Measurements from ENCODE around the gene SLC19A1.

SLC19A1 gene

GRCh38 chr21:45576838-45577737 is 34.8 kb upstream of the SLC19A1 start:
- H3K27ac ChIP-seq: no peak overlapping the region
- TF ChIP-seq ZFX (IDR thresholded peaks at IDR 0.05) (no peak), CTCF (conservative IDR thresholded peaks at IDR 0.05) (no peak)

GRCh38 chr21:45575993-45576837 is 34.0 kb upstream of the SLC19A1 start:
- H3K27ac ChIP-seq: no peak overlapping the region
- TF ChIP-seq ZFX (IDR thresholded peaks at IDR 0.05) (no peak), CTCF (conservative IDR thresholded peaks at IDR 0.05) (no peak)

- TF ChIP-seq ZFX (IDR thresholded peaks at IDR 0.05) (no peak), CTCF (conservative IDR thresholded peaks at IDR 0.05) (no peak)
These were observed 33.2 kb upstream of the SLC19A1 start for GRCh38 chr21:45575304-45575992.

GRCh38 chr21:45574691-45575090 is 32.5 kb upstream of the SLC19A1 start:
- TF ChIP-seq CTCF (conservative IDR thresholded peaks at IDR 0.05): no peak
- TF ChIP-seq ZFX (IDR thresholded peaks at IDR 0.05): no peak
- no peak overlapping the region for H3K27ac ChIP-seq

More at GRCh38 chr21:45575304-45575992, 33.2 kb upstream of the SLC19A1 start:
- no peak overlapping the region for H3K27ac ChIP-seq

- TF ChIP-seq ZFX (IDR thresholded peaks at IDR 0.05): no peak
- no peak for TF ChIP-seq CTCF (conservative IDR thresholded peaks at IDR 0.05)
- no peak overlapping the region for H3K27ac ChIP-seq
These were observed 31.9 kb upstream of the SLC19A1 start for GRCh38 chr21:45574081-45574501.

GRCh38 chr21:45573452-45574035 is 31.3 kb upstream of the SLC19A1 start:
- TF ChIP-seq ZFX (IDR thresholded peaks at IDR 0.05): no peak
- TF ChIP-seq CTCF (conservative IDR thresholded peaks at IDR 0.05): no peak

More at GRCh38 chr21:45573452-45574035, 31.3 kb upstream of the SLC19A1 start:
- H3K27ac ChIP-seq: no peak overlapping the region

Data from C4-2B (cell line).